Kasumi-1 (cell line): ENCODE data around the gene INPP5F.
"Not testable (repeated sequence)": the region's sequence is repeated elsewhere in the genome, so short reads cannot be mapped to it uniquely, and the experiment has no call there.

Experiments used
- DNase-seq, 2 experiments: peaks; one replicate each; lab custom pipeline; 2025; lab: John Stamatoyannopoulos, UW

The INPP5F gene

DNA sequence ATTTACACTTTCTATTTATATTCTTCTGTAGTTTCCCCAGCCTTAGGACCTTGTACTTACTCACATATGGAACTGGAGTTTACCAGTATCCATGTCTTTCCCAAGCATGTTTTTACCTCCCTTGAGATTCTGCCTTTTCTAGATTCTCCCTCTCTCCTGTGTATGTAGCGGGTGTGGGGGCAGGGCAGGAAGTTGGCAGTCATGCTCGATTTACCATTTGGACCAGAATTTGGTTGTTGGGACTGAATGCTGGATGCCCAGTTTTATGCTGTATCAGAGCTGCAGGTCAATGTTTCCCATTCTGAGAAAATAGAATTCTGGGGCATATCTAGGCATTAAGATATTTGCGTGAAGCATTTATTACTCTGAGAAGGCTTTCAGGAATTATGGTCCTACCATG is 14.2 kb downstream of the INPP5F start:
- DNase-seq, result no peak

DNA sequence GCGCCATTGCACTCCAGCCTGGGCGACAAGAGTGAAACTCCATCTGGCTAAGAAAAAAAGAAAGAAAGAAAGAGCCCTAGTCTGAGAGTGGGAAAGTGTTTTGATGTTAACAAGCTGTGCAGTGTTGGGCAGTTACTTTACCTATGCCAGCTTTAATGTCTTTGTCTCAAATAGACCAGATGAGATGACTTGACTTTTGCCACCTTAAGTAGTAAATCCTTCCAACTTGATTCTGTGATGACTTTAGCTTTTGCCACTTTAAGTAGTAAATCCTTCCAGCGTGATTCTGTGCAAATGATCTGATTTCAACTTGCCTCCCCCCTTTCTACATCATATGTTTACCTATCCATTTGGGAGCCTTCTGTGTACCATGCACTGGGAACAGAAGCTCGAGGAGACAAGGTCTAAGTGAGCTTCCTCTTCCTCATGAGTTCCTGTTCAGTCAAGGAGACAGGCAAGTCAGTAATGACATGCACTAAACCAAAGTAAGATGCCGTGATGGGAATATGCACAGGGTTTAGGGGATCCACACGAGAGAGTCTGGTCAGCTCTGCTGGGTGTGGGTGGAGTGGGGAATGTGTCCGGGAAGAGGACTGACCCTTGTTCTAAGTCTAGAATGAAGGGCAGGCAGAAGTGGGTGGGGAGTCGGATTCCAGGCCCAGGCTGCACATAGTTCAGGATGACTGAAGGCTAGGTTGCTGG is 17.2 kb downstream of the INPP5F start:
- no peak for DNase-seq

DNA sequence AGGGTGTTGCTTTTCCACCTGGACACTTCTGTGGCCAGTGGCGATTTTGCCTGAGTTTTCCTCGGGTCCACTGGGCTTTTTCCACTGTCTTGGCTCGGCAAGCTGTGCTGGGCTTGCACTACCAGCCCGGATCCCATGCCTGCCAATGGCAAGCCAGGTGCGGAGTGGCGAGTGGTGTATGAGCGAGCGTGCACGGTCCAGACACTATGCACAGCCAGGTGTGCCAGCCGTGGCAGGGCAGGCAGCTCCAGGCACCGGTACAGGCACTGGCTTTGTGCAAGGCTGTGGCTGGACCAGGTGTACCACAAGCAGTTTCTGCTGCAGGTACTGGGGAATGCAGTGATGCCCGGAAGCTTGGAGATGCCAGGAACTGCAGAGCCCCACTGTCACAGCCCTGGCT is 22.1 kb downstream of the INPP5F start:
- DNase-seq, result no peak

DNA sequence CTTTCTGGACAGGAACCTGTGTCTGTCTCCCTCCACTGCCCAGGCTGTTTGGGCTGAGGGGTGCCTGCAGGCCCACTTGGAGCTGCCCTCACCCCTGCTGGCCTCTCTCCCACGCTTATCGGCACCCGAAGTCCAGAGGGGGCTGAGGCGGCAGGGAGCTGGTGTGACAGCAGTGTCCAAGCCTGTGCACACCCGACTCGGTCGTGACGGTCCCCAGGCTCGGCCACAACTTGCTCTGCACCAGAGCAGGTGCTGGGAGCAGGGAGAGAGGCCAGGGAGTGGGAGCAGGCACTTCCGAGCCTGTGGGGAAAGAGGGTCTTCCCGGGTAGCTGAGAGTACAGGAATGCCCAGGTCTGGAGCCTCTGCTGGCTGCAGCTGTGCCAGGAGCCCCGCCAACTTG is 23.0 kb downstream of the INPP5F start:
- no peak for DNase-seq

DNA sequence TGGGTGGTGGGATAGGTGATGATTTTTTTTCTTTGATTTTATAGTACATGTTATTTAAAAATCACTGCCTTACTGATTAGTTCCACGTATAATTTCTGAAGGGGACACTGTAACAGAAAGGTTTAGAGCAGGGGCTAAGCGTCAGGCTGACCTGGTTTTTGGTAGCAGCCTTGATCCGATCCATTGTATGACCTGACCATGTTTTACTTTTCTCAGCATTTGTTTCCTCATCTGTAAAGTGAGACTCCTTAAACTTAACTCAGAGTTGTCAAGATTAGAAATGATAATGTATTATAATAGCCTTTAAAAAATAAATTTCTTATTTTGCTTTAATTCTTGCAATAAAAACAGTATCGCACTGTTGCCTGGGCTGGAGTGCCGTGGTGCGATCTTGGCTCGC is 23.6 kb downstream of the INPP5F start:
- DNase-seq, result no peak

DNA sequence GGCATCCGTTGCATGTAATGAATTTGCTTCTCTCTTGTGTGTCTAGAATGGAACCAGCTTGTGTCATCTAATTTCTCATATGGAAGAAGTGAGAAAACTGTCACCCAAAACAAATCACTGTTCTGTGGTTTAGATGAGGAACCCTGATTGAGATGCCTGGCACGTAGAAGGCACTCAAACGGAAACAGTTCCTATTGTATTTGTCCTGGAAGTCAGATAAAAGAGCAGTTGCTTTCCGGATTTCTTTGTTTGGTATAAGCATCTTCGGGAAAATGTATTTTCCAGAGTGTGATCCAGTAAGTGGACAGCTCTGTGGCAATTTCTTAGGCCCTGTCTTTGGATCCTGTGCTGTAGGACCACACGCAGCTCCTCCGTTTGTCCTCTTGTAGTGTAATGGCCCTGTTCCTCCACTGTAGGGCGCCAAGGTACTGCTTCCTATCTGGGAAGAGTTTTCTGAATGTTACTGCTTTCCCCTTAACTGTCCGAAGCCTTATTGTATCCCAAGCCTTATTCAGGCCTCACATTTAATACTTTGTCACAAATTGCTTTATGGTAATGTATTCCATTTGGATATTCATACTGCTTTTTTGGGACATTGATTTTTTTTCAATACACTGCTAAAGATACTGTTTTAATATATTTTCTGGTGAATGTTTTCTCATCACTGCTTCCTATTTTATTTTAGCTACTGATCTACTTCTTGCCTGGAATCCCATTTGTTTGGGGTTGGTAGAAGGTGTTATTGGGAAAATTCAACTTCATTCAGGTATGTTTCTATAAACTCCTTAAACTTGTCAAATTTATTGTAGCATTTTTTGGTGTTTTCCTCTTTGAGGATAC is 24.8 kb downstream of the INPP5F start:
- peak; percentile 95 to 97 for DNase-seq

DNA sequence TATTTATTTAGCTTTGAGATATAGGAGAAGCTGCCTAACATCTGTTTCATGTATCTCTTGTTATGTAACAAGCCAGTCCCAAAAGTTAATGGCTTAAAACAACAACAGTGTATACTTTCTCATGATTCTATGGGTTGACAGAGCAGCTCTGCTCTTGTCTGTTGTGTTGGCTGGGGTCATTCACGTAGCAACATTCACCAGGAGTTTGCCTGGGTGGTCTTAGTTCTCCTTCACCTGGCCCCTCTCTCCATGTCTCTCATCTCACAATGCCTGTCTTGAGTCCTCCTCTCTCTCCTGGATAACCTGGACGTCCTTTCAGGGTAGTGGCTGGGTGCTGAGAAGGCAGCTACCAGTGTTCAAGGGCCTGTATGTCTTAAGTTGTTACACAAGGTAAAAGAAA is 27.5 kb downstream of the INPP5F start:
- no peak for DNase-seq

DNA sequence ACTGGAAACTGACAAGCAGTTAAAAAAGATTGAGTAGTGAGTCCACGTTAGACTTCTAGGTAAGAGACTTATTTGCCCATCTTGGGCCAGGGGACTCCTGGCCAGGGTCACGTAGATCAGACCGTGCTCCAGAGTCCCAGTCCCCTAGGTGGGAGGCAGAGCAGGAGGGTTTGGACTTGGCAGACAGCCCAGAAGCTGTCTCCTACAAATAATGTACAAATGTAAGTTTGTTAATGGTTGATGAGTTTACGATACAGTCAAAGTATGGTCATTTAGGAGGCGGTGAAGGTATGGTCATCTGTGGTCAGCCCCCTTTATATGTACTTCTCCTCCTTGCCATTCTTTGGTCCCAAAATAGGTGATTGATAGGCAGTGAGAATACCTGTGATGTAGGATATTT is 28.2 kb downstream of the INPP5F start:
- DNase-seq, result no peak

DNA sequence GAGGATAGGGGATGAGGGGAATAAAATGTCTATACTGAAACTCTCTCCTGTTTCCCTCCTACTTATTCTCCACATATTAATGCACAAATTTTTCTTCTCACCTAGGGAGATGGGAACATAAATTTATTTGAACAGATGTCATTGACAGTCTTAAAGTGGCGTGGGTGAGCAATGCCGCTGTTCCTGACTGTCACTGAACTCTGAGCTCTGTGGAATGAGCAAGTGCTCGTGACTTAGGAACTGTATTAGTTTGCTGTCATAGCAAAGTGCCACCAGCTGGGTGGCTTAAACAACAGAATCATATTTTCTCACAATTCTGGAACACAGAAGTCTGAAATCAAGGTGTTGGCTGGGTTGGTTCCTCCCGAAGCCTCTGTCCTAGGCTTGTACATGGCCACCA is 29.1 kb downstream of the INPP5F start:
- DNase-seq, result no peak

DNA sequence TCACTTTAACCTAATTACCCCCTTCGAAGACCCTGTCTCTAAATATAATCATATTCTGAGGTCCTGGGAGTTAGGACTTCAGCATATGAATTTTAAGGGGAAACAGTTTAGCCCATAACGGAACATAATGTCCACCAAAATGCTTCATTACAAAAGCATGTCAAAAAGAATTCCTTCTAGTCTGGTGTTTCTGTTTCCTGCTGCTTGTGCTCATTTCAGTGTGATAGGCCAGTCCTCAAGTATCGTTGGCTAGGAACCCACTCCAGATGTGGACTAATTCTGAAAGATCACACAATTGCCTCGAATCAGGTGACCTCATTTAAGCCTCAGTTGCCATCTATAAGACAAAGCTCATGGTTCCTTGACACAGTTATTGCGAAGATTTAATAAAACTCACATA is 29.6 kb downstream of the INPP5F start:
- DNase-seq, result no peak

DNA sequence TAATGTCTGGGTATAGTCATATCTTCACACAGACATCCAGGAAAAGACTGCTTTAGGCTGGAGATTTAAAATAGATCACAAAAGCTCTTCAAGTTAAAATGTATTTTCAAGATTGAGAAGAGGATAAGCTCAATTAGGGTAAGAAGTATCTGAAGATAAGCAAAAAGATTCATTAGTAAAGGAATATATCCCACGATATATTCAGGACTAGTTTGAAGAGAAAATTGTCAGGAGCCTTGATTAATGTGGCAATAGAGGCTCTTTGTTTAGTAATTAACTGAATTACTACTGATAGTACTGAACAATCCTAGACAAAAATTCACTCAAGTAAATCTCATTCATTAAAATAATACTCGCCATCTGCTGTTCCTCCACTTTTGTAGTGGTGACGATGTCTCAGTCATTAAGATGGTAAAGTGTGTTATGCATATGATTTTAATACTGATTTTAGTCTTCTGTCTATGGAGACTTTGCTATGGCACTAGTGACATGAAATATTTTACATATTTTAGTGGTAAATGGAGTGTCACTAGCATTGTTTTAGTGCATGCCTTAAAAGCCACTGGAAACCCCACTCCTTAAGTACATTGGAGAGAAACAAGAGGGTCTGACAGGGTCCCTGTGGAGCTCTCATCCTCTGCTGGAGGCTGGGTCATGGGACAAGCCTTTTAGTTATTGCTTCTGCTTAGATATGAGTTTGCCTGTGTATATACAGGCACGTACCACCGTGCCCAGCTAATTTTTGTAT is 32.8 kb downstream of the INPP5F start:
- DNase-seq, result no peak

DNA sequence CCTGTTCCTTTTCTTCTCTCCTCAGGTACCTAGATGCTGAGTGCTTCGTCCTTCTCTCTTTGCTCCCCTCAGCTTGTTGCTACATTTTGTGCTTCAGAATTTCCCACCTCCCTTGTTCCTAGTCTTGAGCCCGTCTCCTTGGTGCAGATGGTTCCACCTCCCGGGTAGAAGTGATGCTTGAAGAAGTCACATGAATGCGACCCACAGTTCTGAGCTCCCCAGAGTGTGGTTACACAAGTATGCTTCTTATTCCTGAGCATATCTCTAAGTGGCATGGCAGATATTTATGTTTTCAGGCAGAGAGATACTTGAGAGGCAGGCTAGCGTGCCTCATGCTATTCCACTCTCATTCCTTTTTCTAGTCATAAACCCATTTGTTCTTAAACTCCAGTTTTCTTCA is 34.0 kb downstream of the INPP5F start:
- no peak for DNase-seq

DNA sequence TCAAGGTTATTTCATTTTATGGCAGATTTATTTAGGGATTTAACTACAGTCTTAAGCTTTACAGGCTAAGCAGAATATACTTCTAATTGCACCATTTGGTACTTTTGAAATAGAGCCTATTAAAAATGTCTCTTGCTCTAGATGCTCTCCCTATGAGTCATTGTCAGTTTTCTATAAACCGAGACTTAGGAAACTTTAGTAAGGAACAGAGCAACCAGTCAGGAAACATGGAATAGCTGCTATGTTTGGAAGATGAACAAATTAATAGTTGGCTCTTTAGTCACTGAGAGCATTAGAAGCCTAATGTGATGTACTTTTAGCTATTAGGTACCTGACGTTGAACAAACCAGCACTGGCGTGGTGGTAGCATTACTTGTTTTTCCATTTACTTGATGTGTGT is 35.3 kb downstream of the INPP5F start:
- no peak for DNase-seq

DNA sequence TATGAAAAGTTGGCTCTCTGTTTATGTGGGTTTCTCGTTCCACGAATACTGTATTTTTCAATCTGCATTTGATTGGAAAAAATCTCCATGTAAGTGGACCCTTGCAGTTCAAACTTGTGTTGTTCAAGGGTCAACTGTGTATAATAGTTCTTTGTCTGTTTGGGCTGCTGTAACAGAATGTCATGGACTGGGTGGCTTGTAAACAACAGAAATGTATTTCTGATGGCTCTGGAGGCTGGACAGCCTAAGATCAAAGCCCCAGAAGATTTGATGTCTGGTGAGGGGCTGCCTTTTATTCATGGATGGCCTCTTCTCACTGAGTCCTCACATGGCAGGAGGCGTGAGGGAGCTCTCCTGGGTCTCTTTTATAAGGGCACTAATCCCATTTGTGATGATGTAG is 36.2 kb downstream of the INPP5F start:
- DNase-seq, result no peak

DNA sequence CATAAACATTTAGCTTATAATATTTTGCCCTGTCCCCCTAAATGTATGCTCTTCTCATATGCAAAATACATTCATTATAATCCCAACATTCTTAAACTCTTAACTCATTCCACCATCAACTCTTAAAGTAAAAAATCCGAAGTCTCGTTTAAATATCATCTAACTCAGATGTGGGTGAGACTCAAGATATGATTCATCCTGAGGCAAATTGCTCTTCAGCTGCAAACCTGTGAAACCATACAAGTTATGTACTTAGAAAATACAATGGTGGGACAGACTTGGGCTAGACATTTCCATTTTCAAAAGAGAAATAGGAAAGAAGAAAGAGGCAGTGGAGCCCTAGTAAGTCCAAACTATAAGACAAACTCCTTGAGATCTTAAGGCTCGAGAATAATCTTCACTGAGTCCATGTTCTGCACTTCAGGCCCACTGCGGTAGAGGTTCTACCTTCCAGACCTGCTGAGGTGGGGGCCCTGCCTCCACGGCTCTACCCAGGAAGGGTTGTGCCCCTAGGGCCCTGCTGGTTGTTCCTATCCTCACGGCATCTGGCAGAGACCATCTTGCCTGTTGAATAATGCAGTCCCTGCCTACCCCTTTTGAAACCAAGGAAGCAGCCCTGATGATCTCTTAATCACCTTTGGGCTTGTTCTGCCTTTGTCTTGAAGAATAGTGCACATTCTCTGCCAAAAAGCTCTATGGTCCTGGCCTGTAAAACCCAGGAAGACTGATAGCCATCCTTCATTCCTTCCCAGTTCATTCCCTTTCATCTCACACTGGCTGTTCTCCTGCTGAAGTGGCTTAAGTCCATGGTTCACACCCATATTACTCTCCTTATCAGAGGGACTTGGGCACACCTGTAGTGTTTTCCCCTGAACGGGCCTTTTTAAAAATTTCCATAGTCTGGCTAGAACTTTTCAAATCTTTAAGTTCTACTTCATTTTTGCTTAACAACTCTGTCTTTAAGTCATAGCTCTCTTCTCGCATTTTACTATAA is 37.3 kb downstream of the INPP5F start:
- DNase-seq, result no peak

DNA sequence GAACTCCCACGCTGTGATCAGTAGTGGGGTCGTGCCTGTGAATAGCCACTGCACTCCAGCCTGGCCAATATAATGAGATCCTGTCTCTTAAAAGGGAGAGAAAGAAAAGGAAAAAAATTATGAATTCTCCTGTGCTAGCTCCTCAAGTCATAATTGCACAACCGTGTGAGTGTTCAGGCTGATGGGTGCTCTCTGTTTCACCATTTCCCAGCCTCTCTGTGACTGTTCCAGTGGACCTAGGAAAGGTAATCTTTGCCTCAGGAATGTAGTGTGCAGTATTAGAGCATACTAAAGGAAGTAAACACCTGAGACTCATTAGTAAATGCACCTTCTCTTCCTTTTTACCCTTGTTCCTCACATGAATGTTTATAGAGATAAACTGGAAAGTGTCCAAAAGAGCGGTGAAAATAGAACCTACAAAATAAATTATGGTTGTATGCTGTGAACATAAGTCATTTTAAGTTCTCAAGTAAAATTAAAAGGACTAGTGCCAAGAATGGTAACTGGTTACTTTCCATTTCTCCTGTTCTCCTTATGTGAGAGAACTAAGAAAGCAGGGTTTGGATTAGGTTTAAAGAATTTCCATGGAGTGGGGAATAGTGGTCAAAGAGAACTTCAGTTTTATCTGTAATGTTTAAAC is 42.7 kb downstream of the INPP5F start:
- DNase-seq, result no peak

DNA sequence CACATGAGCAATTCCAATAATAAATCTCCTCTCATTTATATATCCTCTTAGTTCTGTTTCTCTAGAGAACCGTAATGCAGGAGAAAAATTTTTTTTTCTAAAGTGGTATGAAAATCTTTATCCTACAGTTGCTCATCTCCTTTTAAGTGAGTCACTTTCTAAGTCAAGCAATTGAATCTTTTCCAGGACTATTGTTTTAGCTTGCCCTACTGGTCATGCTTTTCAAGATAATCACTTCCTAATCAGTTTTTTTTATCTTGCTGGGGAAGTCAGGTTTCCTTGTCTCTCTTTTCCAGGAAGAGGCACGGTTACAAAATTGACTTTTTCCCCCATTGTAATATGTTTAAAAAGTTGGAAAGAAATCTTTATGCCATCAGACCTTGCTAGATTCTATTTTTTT is 44.0 kb downstream of the INPP5F start:
- DNase-seq, result no peak

DNA sequence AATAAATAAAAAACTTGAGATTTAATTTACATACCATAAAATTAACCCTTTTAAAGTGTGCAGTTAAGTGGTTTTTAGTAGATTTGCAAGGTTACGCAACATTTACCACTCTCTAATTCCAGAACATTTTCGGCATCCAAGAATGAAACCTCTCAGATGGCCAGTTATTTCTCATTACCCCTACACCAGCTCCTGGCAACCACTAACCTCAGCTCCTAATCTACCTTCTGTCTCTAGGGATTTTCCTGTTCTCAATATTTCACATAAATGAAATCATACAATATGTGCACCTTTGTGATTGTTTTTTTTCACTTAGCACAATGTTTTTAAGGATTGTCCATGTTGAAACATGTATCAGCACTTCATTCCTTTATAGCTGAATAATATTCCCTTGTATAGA is 45.1 kb downstream of the INPP5F start:
- DNase-seq, result no peak

DNA sequence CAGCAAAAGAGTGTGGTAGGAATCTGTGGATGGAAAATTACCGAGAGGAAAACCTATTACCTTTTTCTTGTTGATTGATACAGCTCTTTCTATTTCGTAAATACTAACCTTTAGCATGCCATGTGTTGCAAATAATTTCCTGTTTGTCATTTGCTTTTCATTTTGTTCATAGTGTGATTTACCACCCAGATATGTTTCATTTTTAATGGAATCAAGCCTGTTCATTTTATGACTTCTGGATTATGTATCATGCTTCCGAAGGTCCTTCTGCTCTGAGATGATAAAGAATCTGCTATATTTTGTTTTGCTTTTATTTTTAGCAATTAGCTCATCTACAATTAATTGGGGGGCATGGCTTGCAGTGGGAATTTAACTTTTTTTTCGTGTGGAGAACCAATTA is 46.5 kb downstream of the INPP5F start:
- no peak for DNase-seq

DNA sequence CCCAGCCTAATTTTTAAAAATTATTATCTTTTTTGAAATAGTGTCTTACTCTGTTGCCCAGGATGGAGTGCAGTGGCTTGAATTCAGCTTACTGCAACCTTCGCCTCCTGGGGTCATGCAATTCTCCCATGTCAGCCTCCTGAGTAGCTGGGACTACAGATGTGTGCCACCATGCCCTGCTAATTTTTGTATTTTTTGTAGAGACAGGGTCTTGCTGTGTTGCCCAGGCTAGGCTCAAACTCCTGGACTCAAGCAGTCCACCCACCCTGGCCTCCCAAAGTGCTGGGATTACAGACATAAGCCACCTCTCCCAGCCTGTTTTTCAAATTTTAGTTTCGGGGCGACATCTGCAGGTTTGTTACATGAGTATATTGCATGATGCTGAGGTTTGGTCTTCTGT is 47.2 kb downstream of the INPP5F start:
- DNase-seq, result not testable (repeated sequence)

DNA sequence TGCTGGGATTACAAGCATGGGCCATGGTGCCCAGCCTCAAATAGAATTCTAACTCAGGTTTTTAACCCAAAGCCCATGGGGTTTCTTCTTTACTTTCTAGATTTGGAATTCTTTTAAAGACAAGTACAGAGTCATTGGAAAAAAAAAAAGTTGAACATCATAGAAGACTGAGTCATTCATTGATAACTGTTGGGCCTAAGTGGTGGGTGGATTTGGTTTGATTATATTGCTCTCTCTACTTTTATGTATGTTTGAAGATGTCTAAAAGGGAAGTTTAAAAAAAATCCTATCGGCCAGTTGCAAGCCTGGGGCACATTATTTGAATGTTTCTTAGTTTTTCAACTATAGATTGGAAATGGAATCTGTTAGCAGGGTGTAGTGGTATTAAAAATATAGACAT is 49.7 kb downstream of the INPP5F start:
- DNase-seq, result no peak
